Sigmoid colon (tissue), 7 donors: ENCODE measurements around the gene SLC16A3. TPM values are rescaled to one million over a fixed set of nuclear protein-coding genes. Genes with fewer than 3 reads are reported as not detected.

Experiments used
- DNase-seq: peaks from one replicate; pipeline ENCODE4 v3.0.0-alpha.2; 2019
- H3K27ac ChIP-seq, 4 donors: fragments of 200-600 bp; sonication (generic); one replicate each; pipeline ENCODE4 v1.5.1; 2016 to 2019; ENCODE audit warnings: mild to moderate bottlenecking in 1 of 4
- H3K27me3 ChIP-seq, 3 donors: fragments of 200-600 bp; sonication (generic); one replicate each; pipeline ENCODE4 v1.5.1; 2019; ENCODE audit warnings: mild to moderate bottlenecking in 1 of 3
- H3K36me3 ChIP-seq, 4 donors: fragments of 200-600 bp; sonication (generic); one replicate each; pipeline ENCODE4 v1.5.1; 2016 to 2019
- H3K4me1 ChIP-seq, 4 donors: fragments of 200-600 bp; sonication (generic); one replicate each; pipeline ENCODE4 v1.5.1; 2017 to 2019
- H3K4me3 ChIP-seq, 4 donors: fragments of 200-600 bp; sonication (generic); one replicate each; pipeline ENCODE4 v1.5.1; 2017 to 2019; ENCODE audit warnings: mild to moderate bottlenecking in 2 of 4, moderate library complexity in 1 of 4
- H3K9me3 ChIP-seq, 4 donors: fragments of 200-600 bp in 3 of 4; sonication (generic) in 3 of 4; one replicate each; pipeline versions ENCODE4 v1.5.1 to v1.6.1; 2013 to 2019
- EP300 ChIP-seq, 4 donors: sonication (generic); formaldehyde crosslinking; IDR thresholded peaks; one replicate each; pipeline ENCODE4 v1.6.1; 2017; ENCODE audit warnings: antibody characterized with exemption in 4 of 4
- POLR2A ChIP-seq, 2 donors: fragments of 450-650 bp; IDR thresholded peaks; one replicate each; pipeline ENCODE4 v1.6.1; 2016; ENCODE audit warnings: antibody characterized with exemption in 2 of 2, mild to moderate bottlenecking in 2 of 2, moderate library complexity in 2 of 2
- POLR2AphosphoS5 ChIP-seq, 4 donors: sonication (generic); formaldehyde crosslinking; IDR thresholded peaks; one replicate each; pipeline ENCODE4 v1.6.1; 2017; ENCODE audit warnings: antibody characterized with exemption in 4 of 4
- WGBS, 2 donors: extraction: QIAGEN DNeasy Blood & Tissue Kit; methylation state at CpG; one replicate each; pipeline ENCODE4 v1.1.7; 2013; 5-methylcytosine and 5-hydroxymethylcytosine counted together
- intact Hi-C: fragments of 100-400 bp; cut with DNase I; formaldehyde crosslinking; loops from one replicate; pipeline ENCODE4 v1.15.1; 2023
- polyA plus RNA-seq, 3 donors: library from polyadenylated mRNA; stranded (reverse); fragments of 200-250 nt; gene quantifications; one replicate each; pipeline ENCODE4 v1.2.3, GENCODE V29; 2013
- total RNA-seq, 4 donors: library from RNA; depleted of rRNA; stranded (reverse); fragments of >200 nt; gene quantifications; one replicate each; pipeline ENCODE4 v1.1.0, GENCODE V29; 2016
- TF ChIP-seq, protein P1 (sequence below), 4 experiments: fragments of 450-650 bp in 3 of 4; fragments of 200-600 bp in 1 of 4; IDR thresholded peaks; one replicate each; pipeline ENCODE4 v1.5.1; 2016 to 2019; ENCODE audit warnings: antibody characterized with exemption in 4 of 4, mild to moderate bottlenecking in 3 of 4, moderate library complexity in 2 of 4
- donor health status: healthy with polysubstance abuse.
- donor health status: Bipolar disorder and iron deficiency.
- donor health status: healthy.

Gene SLC16A3
- total and polyA plus RNA-seq, 7 donors = 9.6 to 140 (median 12.6) TPM

DNA sequence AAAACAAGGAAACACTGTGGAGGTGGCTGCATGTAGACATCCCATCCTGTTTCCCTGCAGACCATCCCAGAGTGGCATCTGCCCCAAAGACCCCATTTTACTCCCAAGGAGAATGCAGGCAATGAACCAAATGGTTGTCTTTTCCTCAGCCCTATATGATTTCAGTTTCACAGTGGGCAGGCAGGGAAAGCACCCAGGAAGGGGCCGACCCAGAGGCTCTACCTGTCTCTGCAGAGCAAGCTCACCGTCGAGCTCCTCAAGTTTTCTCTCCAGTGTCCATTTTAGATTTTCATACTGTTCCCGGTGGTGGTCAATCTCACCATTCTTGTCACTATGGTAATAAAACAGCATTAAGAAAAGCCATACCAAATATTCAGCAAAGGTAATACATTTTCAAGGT, 30.8 kb upstream of the SLC16A3 start:
- DNase-seq = no peak
- intact Hi-C loops = no loop called here
- no peak overlapping the region for H3K4me3 ChIP-seq
- no peaks in the 10 kb centered on the region for H3K9me3 ChIP-seq
- WGBS, 2 donors = 86 to 93% methylated on average over 4 of the region's 4 CpGs
- TF ChIP-seq, protein P1, sequence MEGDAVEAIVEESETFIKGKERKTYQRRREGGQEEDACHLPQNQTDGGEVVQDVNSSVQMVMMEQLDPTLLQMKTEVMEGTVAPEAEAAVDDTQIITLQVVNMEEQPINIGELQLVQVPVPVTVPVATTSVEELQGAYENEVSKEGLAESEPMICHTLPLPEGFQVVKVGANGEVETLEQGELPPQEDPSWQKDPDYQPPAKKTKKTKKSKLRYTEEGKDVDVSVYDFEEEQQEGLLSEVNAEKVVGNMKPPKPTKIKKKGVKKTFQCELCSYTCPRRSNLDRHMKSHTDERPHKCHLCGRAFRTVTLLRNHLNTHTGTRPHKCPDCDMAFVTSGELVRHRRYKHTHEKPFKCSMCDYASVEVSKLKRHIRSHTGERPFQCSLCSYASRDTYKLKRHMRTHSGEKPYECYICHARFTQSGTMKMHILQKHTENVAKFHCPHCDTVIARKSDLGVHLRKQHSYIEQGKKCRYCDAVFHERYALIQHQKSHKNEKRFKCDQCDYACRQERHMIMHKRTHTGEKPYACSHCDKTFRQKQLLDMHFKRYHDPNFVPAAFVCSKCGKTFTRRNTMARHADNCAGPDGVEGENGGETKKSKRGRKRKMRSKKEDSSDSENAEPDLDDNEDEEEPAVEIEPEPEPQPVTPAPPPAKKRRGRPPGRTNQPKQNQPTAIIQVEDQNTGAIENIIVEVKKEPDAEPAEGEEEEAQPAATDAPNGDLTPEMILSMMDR (IDR thresholded peaks at IDR 0.05) = no peak
- H3K27ac ChIP-seq = no peak overlapping the region
- peaks cover 0 to 32% (median 9%) of the 10 kb centered on the region in 4 donors for H3K4me1 ChIP-seq
- H3K36me3 ChIP-seq = peaks cover 0 to 54% (median 21%) of the 10 kb centered on the region in 4 donors
- no peaks in the 10 kb centered on the region for H3K27me3 ChIP-seq

DNA sequence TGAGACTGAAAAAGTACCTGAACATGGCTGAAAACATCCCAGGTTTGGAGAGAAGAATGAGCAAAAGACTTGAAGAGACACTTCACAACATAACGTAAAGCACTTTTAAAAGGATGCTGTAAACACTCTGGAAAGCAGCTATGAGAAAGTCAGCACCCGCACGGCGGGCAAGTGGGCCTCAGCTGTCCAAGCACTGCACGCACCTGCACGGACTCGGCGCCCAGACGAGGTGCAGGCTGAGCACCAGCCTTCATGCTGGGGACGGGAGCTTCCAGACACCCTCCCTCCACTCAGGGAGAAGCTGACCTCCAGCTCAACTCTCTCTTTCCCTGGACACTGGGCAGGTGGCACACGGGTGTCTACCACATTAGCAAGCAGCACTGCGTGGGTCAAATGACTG, 29.3 kb upstream of the SLC16A3 start:
- no peak for DNase-seq
- TF ChIP-seq, protein P1 (IDR thresholded peaks at IDR 0.05) = no peak
- no peak for TF ChIP-seq POLR2AphosphoS5 (IDR thresholded peaks at IDR 0.05)
- no peak for TF ChIP-seq EP300 (IDR thresholded peaks at IDR 0.05)
- TF ChIP-seq POLR2A (IDR thresholded peaks at IDR 0.05) = no peak
- Histone ChIP-seq H3K36me3 (peaks cover 0 to 40% (median 18%) of the 10 kb centered on the region in 4 donors), H3K27me3 (no peaks in the 10 kb centered on the region), H3K9me3 (no peaks in the 10 kb centered on the region), H3K4me1 (peaks cover 0 to 19% (median 5%) of the 10 kb centered on the region in 4 donors), H3K4me3 (no peak overlapping the region), H3K27ac (no peak overlapping the region)
- intact Hi-C loops = no loop called here
- 94 to 96% methylated on average over 12 of the region's 12 CpGs for WGBS, 2 donors

DNA sequence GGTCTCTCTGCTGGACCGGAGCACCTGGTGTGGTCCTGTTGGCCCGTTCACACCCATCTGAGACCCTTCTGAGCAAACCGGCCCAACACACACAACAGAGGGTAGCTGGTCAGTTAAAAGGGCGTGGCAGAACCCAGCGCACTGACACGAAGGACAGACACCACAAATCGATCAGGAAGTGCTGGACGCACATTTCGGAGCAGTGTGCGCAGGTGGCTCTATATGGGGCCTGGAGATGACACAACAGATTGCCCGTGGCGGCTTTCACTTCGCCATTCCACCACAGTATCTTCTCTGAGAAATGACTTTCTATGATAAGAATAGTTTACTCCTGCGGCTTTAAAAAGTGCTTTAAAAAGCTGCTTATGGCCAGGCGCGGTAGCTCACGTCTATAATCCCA, 28.7 kb upstream of the SLC16A3 start:
- TF ChIP-seq POLR2A (IDR thresholded peaks at IDR 0.05) (no peak), EP300 (IDR thresholded peaks at IDR 0.05) (no peak), POLR2AphosphoS5 (IDR thresholded peaks at IDR 0.05) (no peak)
- TF ChIP-seq, protein P1 (IDR thresholded peaks at IDR 0.05) = no peak
- H3K36me3 ChIP-seq = peaks cover 0 to 33% (median 15%) of the 10 kb centered on the region in 4 donors
- no peaks in the 10 kb centered on the region for H3K27me3 ChIP-seq
- no peak overlapping the region for H3K27ac ChIP-seq
- H3K4me1 ChIP-seq = peaks cover 0 to 15% (median 5%) of the 10 kb centered on the region in 4 donors
- WGBS, 2 donors = 89 to 93% methylated on average over 17 of the region's 17 CpGs
- intact Hi-C loops = loop anchor here (10.0 kb wide), 1 partner anchor 215 kb away; the partner anchor contains the start of genes HEXD and OGFOD3
- H3K9me3 ChIP-seq = no peaks in the 10 kb centered on the region
- H3K4me3 ChIP-seq = no peak overlapping the region
- DNase-seq = no peak

DNA sequence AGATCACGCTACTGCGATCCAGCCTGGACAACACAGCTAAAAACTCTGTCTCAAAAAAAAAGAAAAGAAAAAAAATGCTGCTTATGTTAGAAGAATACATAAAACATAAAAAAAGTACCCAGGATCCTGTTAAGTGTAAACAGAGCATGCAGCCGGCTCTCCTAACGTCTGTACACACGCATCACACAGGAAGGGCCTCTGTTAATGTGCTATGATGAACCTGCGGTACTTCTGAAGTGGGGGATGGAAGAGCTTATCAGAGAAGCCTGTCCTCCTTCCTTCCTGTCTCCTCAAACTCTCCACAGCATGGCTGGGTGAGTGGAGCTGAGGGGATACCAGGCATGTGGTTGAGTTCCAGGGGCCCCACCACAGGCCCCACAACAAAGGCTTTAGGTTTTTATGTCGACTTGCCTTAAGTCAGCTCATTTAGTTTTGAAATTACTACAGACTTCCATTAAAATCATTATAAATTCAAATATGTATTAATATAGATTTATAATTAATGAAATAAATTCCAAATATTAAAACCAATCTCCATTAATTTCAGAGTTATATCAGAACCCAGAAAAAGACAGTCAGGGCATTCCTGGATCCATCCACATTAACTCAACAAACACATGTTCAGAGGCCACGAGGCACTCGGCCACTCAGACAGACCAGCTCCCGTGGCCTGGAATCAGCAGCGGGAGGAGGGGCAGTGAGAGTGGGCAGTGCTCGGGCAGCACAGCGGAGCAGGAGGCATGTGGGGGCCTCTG, 27.9 kb upstream of the SLC16A3 start:
- Histone ChIP-seq H3K27me3 (no peaks in the 10 kb centered on the region), H3K4me3 (no peak overlapping the region)
- intact Hi-C loops = loop anchor here (10.0 kb wide), 1 partner anchor 214 kb away; the partner anchor contains the start of genes HEXD and OGFOD3

More for the DNA sequence above, 27.9 kb upstream of the SLC16A3 start:
- Histone ChIP-seq H3K4me1 (peaks cover 0 to 14% (median 6%) of the 10 kb centered on the region in 4 donors), H3K36me3 (peaks cover 0 to 31% (median 15%) of the 10 kb centered on the region in 4 donors), H3K27ac (no peak overlapping the region), H3K9me3 (no peaks in the 10 kb centered on the region)
- TF ChIP-seq EP300 (IDR thresholded peaks at IDR 0.05) (no peak), POLR2AphosphoS5 (IDR thresholded peaks at IDR 0.05) (no peak), POLR2A (IDR thresholded peaks at IDR 0.05) (no peak)
- TF ChIP-seq, protein P1 (IDR thresholded peaks at IDR 0.05) = no peak
- 75 to 86% methylated on average over 13 of the region's 13 CpGs for WGBS, 2 donors
- no peak for DNase-seq
